HCT116 (cell line): ENCODE results near the gene AMZ2. TPM values are rescaled to one million over a fixed set of nuclear protein-coding genes. Genes with fewer than 3 reads are reported as not detected.
A peak's percentile ranks its signal among the peaks of the same experiment; 100 is the strongest.

Source experiments
- ATAC-seq: fragments of 200-7000 bp; cut with Tn5 transposase; 2 replicates; pipeline ENCODE4 v1.9.1; 2020; ENCODE audit warnings: mild to moderate bottlenecking, moderate library complexity
- BruUV-seq: library from RNA; stranded (reverse); fragments of 400-500 nt; replicated peaks from 2 replicates; lab custom pipeline; 2021; lab: Mats Ljungman, UMichigan
- CTCF ChIA-PET: fragments of 300-600 bp; sonication (Branson Sonifier 250); formaldehyde crosslinking; loops from one replicate; lab custom pipeline; 2021; ENCODE audit warnings: antibody characterized with exemption; lab: Charles Lee
- POLR2A ChIA-PET: fragments of 300-600, 350-600 bp; sonication (Branson Sonifier 250); formaldehyde crosslinking; loops from one replicate; lab custom pipeline; 2021; ENCODE audit warnings: antibody characterized with exemption; lab: Charles Lee
- RAD21 ChIA-PET, 2 experiments: fragments of 300-600 bp; sonication (Branson Sonifier 250); formaldehyde crosslinking; loops; one replicate each; lab custom pipeline; 2023; ENCODE audit warnings: low total read pairs in 2 of 2; ENCODE audit not compliant: uncharacterized antibody in 2 of 2, unreplicated experiment in 2 of 2, low non-redundant PET in 1 of 2; lab: Charles Lee
- DNase-seq: peaks from one replicate; pipeline ENCODE4 v3.0.0-alpha.2; 2010; ENCODE audit warnings: low read depth, low spot score
- H2AFZ ChIP-seq: fragments of 200-600 bp; shearing (Covaris generic), sonication (generic); 2 replicates; pipeline ENCODE4 v1.6.1; 2017; ENCODE audit warnings: low read depth, mixed run types, mixed read lengths, antibody characterized with exemption, low read length; ENCODE audit not compliant: poor library complexity, severe bottlenecking
- H3K27ac ChIP-seq: 2 replicates; pipeline ENCODE4 v1.5.1; 2012; ENCODE audit warnings: low read depth, low read length
- H3K27me3 ChIP-seq: fragments of 200-600 bp; sonication (generic); 2 replicates; pipeline ENCODE4 v1.6.1; 2016; ENCODE audit warnings: mixed run types, low read length, mixed read lengths; ENCODE audit not compliant: insufficient read depth
- H3K36me3 ChIP-seq, 2 experiments: fragments of 200-500 bp in 1 of 2; fragments of 200-600 bp in 1 of 2; sonication (Bioruptor generic) in 1 of 2; sonication (generic) in 1 of 2; 2 replicates each; pipeline versions ENCODE4 v1.5.1 to v1.6.1; 2014 to 2016; ENCODE audit warnings: low read length in 2 of 2, inconsistent platforms in 1 of 2, mixed read lengths in 1 of 2, mixed run types in 1 of 2; ENCODE audit not compliant: insufficient read depth in 2 of 2, control insufficient read depth in 1 of 2
- H3K4me1 ChIP-seq, 2 experiments: fragments of 200-600 bp in 1 of 2; sonication (generic) in 1 of 2; 2 replicates each; pipeline versions ENCODE4 v1.5.1 to v1.6.1; 2012 to 2017; ENCODE audit warnings: low read length in 2 of 2, inconsistent platforms in 1 of 2, mild to moderate bottlenecking in 1 of 2, mixed read lengths in 1 of 2, mixed run types in 1 of 2, moderate library complexity in 1 of 2; ENCODE audit not compliant: insufficient read depth in 2 of 2, control insufficient read depth in 1 of 2
- H3K4me2 ChIP-seq: fragments of 200-600 bp; sonication (generic); 2 replicates; pipeline ENCODE4 v1.6.1; 2017; ENCODE audit warnings: mixed run types, low read length, mixed read lengths
- H3K4me3 ChIP-seq, 2 experiments: fragments of 200-600 bp in 1 of 2; sonication (generic) in 1 of 2; replicated peaks in 1 of 2; 2 replicates each; pipeline ENCODE4 v1.5.1; 2011 to 2016; ENCODE audit warnings: low read length in 2 of 2, control low read depth in 1 of 2, low read depth in 1 of 2, mild to moderate bottlenecking in 1 of 2, mixed read lengths in 1 of 2, mixed run types in 1 of 2
- H3K79me2 ChIP-seq: fragments of 200-600 bp; sonication (generic); 2 replicates; pipeline ENCODE4 v1.6.1; 2017; ENCODE audit warnings: mild to moderate bottlenecking, mixed run types, low read length, moderate library complexity, mixed read lengths; ENCODE audit not compliant: insufficient read depth
- H3K9ac ChIP-seq: fragments of 200-600 bp; sonication (generic); 2 replicates; pipeline ENCODE4 v1.6.1; 2016; ENCODE audit warnings: low read length, mixed read lengths
- H3K9me2 ChIP-seq: fragments of 200-600 bp; sonication (generic), shearing (Covaris generic); 2 replicates; pipeline ENCODE4 v1.6.1; 2017; ENCODE audit warnings: mixed run types, mild to moderate bottlenecking, moderate library complexity; ENCODE audit not compliant: insufficient read depth
- H3K9me3 ChIP-seq, 2 experiments: fragments of 200-500 bp in 1 of 2; fragments of 200-600 bp in 1 of 2; sonication (Bioruptor generic) in 1 of 2; sonication (generic) in 1 of 2; 2 replicates each; pipeline ENCODE4 v1.6.1; 2014 to 2017; ENCODE audit warnings: low read length in 2 of 2, mixed read lengths in 2 of 2, inconsistent platforms in 1 of 2, low read depth in 1 of 2, mild to moderate bottlenecking in 1 of 2, mixed run types in 1 of 2, moderate library complexity in 1 of 2; ENCODE audit not compliant: control insufficient read depth in 1 of 2, insufficient read depth in 1 of 2
- H4K20me1 ChIP-seq: fragments of 200-600 bp; sonication (generic), shearing (Covaris generic); 2 replicates; pipeline ENCODE4 v1.6.1; 2017; ENCODE audit warnings: mixed run types, mild to moderate bottlenecking, moderate library complexity; ENCODE audit not compliant: insufficient read depth
- CBX3 ChIP-seq: IDR thresholded peaks from 2 replicates; pipeline ENCODE4 v1.6.1; 2012; ENCODE audit warnings: low read depth
- EGR1 ChIP-seq: IDR thresholded peaks from 2 replicates; pipeline ENCODE4 v1.6.1; 2012; ENCODE audit warnings: low read depth
- ELF1 ChIP-seq: IDR thresholded peaks from 2 replicates; pipeline ENCODE4 v1.6.1; 2012; ENCODE audit warnings: low read depth, borderline replicate concordance
- EZH2 ChIP-seq: fragments of 200-600 bp; sonication (generic); IDR thresholded peaks from 2 replicates; pipeline ENCODE4 v1.6.1; 2017; ENCODE audit warnings: antibody characterized with exemption, mixed run types
- EZH2phosphoT487 ChIP-seq: fragments of 200-600 bp; IDR thresholded peaks from 2 replicates; pipeline ENCODE4 v1.6.1; 2018; ENCODE audit warnings: antibody characterized with exemption, borderline replicate concordance
- JUND ChIP-seq: IDR thresholded peaks from 2 replicates; pipeline ENCODE4 v1.6.1; 2012
- POLR2A ChIP-seq: IDR thresholded peaks from 2 replicates; pipeline ENCODE4 v1.7.0; 2011; ENCODE audit warnings: borderline replicate concordance; ENCODE audit not compliant: insufficient read depth, insufficient read length; ENCODE audit errors: extremely low read depth
- POLR2AphosphoS5 ChIP-seq: IDR thresholded peaks from 2 replicates; pipeline ENCODE4 v1.6.1; 2011; ENCODE audit warnings: mild to moderate bottlenecking, low read depth, low read length, moderate library complexity
- RAD21 ChIP-seq: IDR thresholded peaks from 2 replicates; pipeline ENCODE4 v1.6.1; 2012; ENCODE audit warnings: low read depth, mild to moderate bottlenecking
- SP1 ChIP-seq: IDR thresholded peaks from 2 replicates; pipeline ENCODE4 v1.6.1; 2012; ENCODE audit warnings: low read depth
- SRF ChIP-seq: IDR thresholded peaks from 2 replicates; pipeline ENCODE4 v1.6.1; 2012; ENCODE audit warnings: low read depth
- TCF7L2 ChIP-seq: IDR thresholded peaks from 2 replicates; pipeline ENCODE4 v1.7.0; 2011; ENCODE audit warnings: borderline replicate concordance, inconsistent platforms; ENCODE audit not compliant: insufficient read depth, insufficient read length; ENCODE audit errors: extremely low read depth
- YY1 ChIP-seq: IDR thresholded peaks from 2 replicates; pipeline ENCODE4 v1.6.1; 2011; ENCODE audit warnings: low read length, low read depth, moderate library complexity, mild to moderate bottlenecking; ENCODE audit not compliant: insufficient replicate concordance; ENCODE audit errors: extremely low read depth
- ZBTB33 ChIP-seq: IDR thresholded peaks from 2 replicates; pipeline ENCODE4 v1.6.1; 2011; ENCODE audit warnings: mild to moderate bottlenecking, low read length, moderate library complexity; ENCODE audit not compliant: insufficient replicate concordance; ENCODE audit errors: extremely low read depth
- ZFX ChIP-seq: fragments of 450-650 bp; IDR thresholded peaks from 2 replicates; pipeline ENCODE4 v1.6.1; 2017
- ZNF274 ChIP-seq: fragments of 200-500 bp; sonication (Bioruptor generic); IDR thresholded peaks from 2 replicates; pipeline ENCODE4 v1.6.1; 2014; ENCODE audit warnings: mild to moderate bottlenecking, low read depth, low read length, inconsistent platforms
- intact Hi-C: fragments of 100-400 bp; cut with micrococcal nuclease; formaldehyde crosslinking; loops from 2 replicates; pipeline ENCODE4 v1.10.0; 2022
- total RNA-seq: library from RNA; stranded (reverse); gene quantifications from one replicate; pipeline ENCODE4 v1.2.1, GENCODE V29; 2021; ENCODE audit not compliant: unreplicated experiment
- TF ChIP-seq, protein P1 (sequence below), 3 experiments: fragments of 200-600 bp in 1 of 3; sonication (generic) in 1 of 3; IDR thresholded peaks in 2 of 3; conservative IDR thresholded peaks in 1 of 3; 2 replicates each; pipeline ENCODE4 v1.5.1; 2012 to 2017; ENCODE audit warnings: low read depth in 2 of 3, low read length in 2 of 3, antibody characterized with exemption in 1 of 3, borderline replicate concordance in 1 of 3, control low read depth in 1 of 3, mild to moderate bottlenecking in 1 of 3, mixed read lengths in 1 of 3, mixed run types in 1 of 3, moderate library complexity in 1 of 3; ENCODE audit not compliant: insufficient read depth in 1 of 3
- TF ChIP-seq, protein P2 (sequence below): IDR thresholded peaks from 2 replicates; pipeline ENCODE4 v1.6.1; 2012

The AMZ2 gene
- total RNA-seq, 1 experiment from 2014 or later, result 131 TPM

- intact Hi-C loops, result no loop called here
- H3K79me2 ChIP-seq, result 0 out of 2 replicates have a peak, but pooled peaks cover 12% of the 10 kb centered on the region
- peak within 1 kb of the TSS; percentile 70 for H2AFZ ChIP-seq
- no peaks in the 10 kb centered on the region for H4K20me1 ChIP-seq
- peak within 1 kb of the TSS; percentile 60 to 74 for H3K4me3 ChIP-seq
- H3K9me3 ChIP-seq, result no peaks in the 10 kb centered on the region
- H3K9ac ChIP-seq, result peak within 1 kb of the TSS; percentile 87
- H3K4me2 ChIP-seq, result peak within 1 kb of the TSS; percentile 96
- ChIA-PET CTCF (interaction anchor here (1.3 to 1.9 kb wide), 2 partner anchors 108 to 146 kb away, joined by 4 to 7 read pairs; no protein-coding TSS in a partner anchor), RAD21 (interaction anchor here in 1 of 2 experiments (0.6 to 1.8 kb wide), 2 partner anchors 108 to 394 kb away, joined by 5 to 7 read pairs; no protein-coding TSS in a partner anchor), POLR2A (interaction anchor here (0.6 to 1.6 kb wide), 8 partner anchors 21 to 418 kb away, joined by 3 to 8 read pairs (median 4); partner anchors contain the start of genes AMZ2 and WIPI1)
- BruUV-seq, result no TSS peak
- peak within 1 kb of the TSS; percentile 92 for H3K27ac ChIP-seq
- DNase-seq (peak; percentile 54), ATAC-seq (peak; percentile 61)
- no peaks in the 10 kb centered on the region for H3K36me3 ChIP-seq
- H3K9me2 ChIP-seq, result no peaks in the 10 kb centered on the region
- peaks cover 56 to 78% of the 10 kb centered on the region in 2 experiments for H3K4me1 ChIP-seq
- H3K27me3 ChIP-seq, result no peaks in the 10 kb centered on the region
- TF ChIP-seq ZBTB33, result peak; percentile 28
- TF ChIP-seq JUND, result no peak
- TF ChIP-seq POLR2AphosphoS5, result peak; percentile 69; the same call in 1 of the 2 replicates
- peak; percentile 10 for TF ChIP-seq YY1
- no peak for TF ChIP-seq EZH2
- TF ChIP-seq EGR1, result peak; percentile 39; the same call in 1 of the 2 replicates
- TF ChIP-seq SP1, result no peak
- TF ChIP-seq SRF, result no peak
- peak; percentile 75 for TF ChIP-seq POLR2A
- TF ChIP-seq ZFX, result peak; percentile 57
- TF ChIP-seq RAD21, result no peak
- TF ChIP-seq, protein P1, sequence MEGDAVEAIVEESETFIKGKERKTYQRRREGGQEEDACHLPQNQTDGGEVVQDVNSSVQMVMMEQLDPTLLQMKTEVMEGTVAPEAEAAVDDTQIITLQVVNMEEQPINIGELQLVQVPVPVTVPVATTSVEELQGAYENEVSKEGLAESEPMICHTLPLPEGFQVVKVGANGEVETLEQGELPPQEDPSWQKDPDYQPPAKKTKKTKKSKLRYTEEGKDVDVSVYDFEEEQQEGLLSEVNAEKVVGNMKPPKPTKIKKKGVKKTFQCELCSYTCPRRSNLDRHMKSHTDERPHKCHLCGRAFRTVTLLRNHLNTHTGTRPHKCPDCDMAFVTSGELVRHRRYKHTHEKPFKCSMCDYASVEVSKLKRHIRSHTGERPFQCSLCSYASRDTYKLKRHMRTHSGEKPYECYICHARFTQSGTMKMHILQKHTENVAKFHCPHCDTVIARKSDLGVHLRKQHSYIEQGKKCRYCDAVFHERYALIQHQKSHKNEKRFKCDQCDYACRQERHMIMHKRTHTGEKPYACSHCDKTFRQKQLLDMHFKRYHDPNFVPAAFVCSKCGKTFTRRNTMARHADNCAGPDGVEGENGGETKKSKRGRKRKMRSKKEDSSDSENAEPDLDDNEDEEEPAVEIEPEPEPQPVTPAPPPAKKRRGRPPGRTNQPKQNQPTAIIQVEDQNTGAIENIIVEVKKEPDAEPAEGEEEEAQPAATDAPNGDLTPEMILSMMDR (IDR thresholded peaks at IDR 0.05 in 2 of 3, conservative IDR thresholded peaks at IDR 0.05 in 1 of 3; ENCODE audit: borderline replicate concordance in 1 of 3, insufficient read depth in 1 of 3, low read depth in 2 of 3, low read length in 2 of 3), result no peak
- TF ChIP-seq, protein P2, sequence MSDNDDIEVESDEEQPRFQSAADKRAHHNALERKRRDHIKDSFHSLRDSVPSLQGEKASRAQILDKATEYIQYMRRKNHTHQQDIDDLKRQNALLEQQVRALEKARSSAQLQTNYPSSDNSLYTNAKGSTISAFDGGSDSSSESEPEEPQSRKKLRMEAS, result peak; percentile 95
- TF ChIP-seq TCF7L2, result peak; percentile 36
- TF ChIP-seq CBX3, result no peak
- no peak for TF ChIP-seq ZNF274
- no peak for TF ChIP-seq ELF1
- TF ChIP-seq EZH2phosphoT487, result no peak
These were observed 43.4 kb downstream of the AMZ2 start, which contains the start of the genes ARSG and SLC16A6 for GRCh38 chr17:68290955-68291835. ARSG (plus strand) TSS chr17:68291495; CDS start chr17:68307494, 15,999 bp downstream. SLC16A6 (minus strand) TSS chr17:68291127; CDS start chr17:68278320, 12,807 bp downstream.
